Skeletal muscle tissue (tissue), 4 donors: ENCODE measurements around the gene ARRDC1. TPM values are rescaled to one million over a fixed set of nuclear protein-coding genes. Genes with fewer than 3 reads are reported as not detected.
A peak's percentile ranks its signal among the peaks of the same experiment; 100 is the strongest.
"Not testable (repeated sequence)": the region's sequence is repeated elsewhere in the genome, so short reads cannot be mapped to it uniquely, and the experiment has no call there.

Experiments used
- H3K27ac ChIP-seq: one replicate; pipeline ENCODE4 v1.7.0; 2013; ENCODE audit warnings: mild to moderate bottlenecking, low read depth, low read length, inconsistent platforms
- H3K27me3 ChIP-seq, 3 donors: one replicate each; pipeline ENCODE4 v1.7.0; 2013; ENCODE audit warnings: low read length in 3 of 3; ENCODE audit not compliant: control insufficient read depth in 3 of 3, insufficient read depth in 3 of 3
- H3K36me3 ChIP-seq, 3 donors: one replicate each; pipeline ENCODE4 v1.7.0; 2013; ENCODE audit warnings: low read length in 3 of 3; ENCODE audit not compliant: control insufficient read depth in 3 of 3, insufficient read depth in 3 of 3
- H3K4me1 ChIP-seq, 3 donors: one replicate each; pipeline ENCODE4 v1.7.0; 2013; ENCODE audit warnings: low read length in 3 of 3, mild to moderate bottlenecking in 3 of 3; ENCODE audit not compliant: control insufficient read depth in 3 of 3, insufficient read depth in 3 of 3
- H3K4me3 ChIP-seq, 3 donors: one replicate each; pipeline ENCODE4 v1.7.0; 2013; ENCODE audit warnings: low read length in 3 of 3
- H3K9ac ChIP-seq, 3 donors: one replicate each; pipeline ENCODE4 v1.7.0; 2013; ENCODE audit warnings: low read length in 3 of 3, mild to moderate bottlenecking in 3 of 3, moderate library complexity in 2 of 3, low read depth in 1 of 3
- H3K9me3 ChIP-seq, 3 donors: one replicate each; pipeline ENCODE4 v1.7.0; 2013; ENCODE audit warnings: low read length in 3 of 3; ENCODE audit not compliant: control insufficient read depth in 3 of 3
- total RNA-seq: library from RNA; depleted of rRNA; stranded (reverse); fragments of >200 nt; gene quantifications from one replicate; pipeline ENCODE4 v1.2.3, GENCODE V29; 2014
- donor health status: Osteomylitis.

Gene ARRDC1
- total RNA-seq, 1 donor from 2014 or later = 14.6 TPM

GRCh38 chr9:137620048-137620405 lies 14.5 kb downstream of the ARRDC1 start:
- Histone ChIP-seq H3K9me3 (no peaks in the 10 kb centered on the region), H3K4me1 (peaks cover 33 to 46% (median 35%) of the 10 kb centered on the region in 3 donors), H3K36me3 (peaks cover 10 to 14% (median 11%) of the 10 kb centered on the region in 3 donors), H3K27me3 (no peaks in the 10 kb centered on the region), H3K27ac (no peak overlapping the region), H3K4me3 (peak overlapping the region; percentile 73 to 91 (median 88)), H3K9ac (peak overlapping the region; percentile 90)

DNA sequence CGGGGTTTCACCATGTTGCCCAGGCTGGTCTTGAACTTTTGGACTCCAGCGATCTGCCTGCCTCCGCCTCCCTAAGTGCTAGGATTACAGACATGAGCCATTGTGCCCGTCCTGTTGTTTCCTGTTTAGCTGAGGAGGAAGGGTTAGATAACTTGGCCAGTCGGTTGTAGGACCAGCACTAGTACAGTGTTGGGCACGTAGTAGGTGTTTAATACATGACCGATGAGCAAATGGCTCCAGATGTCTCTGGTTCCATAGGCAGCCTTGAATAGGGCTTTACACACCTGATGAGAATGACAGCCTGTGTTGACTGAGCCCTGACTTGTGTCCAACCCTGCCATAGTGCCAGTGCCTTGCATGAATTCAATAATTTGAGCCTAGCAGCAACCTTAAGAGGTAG lies 15.1 kb downstream of the ARRDC1 start:
- peaks cover 33 to 46% (median 35%) of the 10 kb centered on the region in 3 donors for H3K4me1 ChIP-seq
- peak overlapping the region in 2 of 3 donors; percentile 14 to 15 for H3K4me3 ChIP-seq
- H3K27ac ChIP-seq = no peak overlapping the region
- no peaks in the 10 kb centered on the region for H3K27me3 ChIP-seq
- H3K9ac ChIP-seq = peak overlapping the region; percentile 27 to 90 (median 51)
- H3K9me3 ChIP-seq = no peaks in the 10 kb centered on the region
- H3K36me3 ChIP-seq = peaks cover 6 to 9% (median 7%) of the 10 kb centered on the region in 3 donors

- Histone ChIP-seq H3K27me3 (no peaks in the 10 kb centered on the region), H3K4me1 (peaks cover 33 to 46% (median 35%) of the 10 kb centered on the region in 3 donors), H3K9me3 (no peaks in the 10 kb centered on the region), H3K9ac (no peak overlapping the region), H3K36me3 (peaks cover 4 to 6% (median 4%) of the 10 kb centered on the region in 3 donors), H3K27ac (no peak overlapping the region), H3K4me3 (no peak overlapping the region)
Observed at GRCh38 chr9:137621131-137621757, 15.8 kb downstream of the ARRDC1 start.

- not testable (repeated sequence) for H3K4me3 ChIP-seq, H3K27ac ChIP-seq, H3K27me3 ChIP-seq, H3K9ac ChIP-seq, H3K36me3 ChIP-seq, H3K9me3 ChIP-seq
- H3K4me1 ChIP-seq = peaks cover 29 to 39% (median 33%) of the 10 kb centered on the region in 3 donors
Observed at GRCh38 chr9:137622211-137622610, 16.7 kb downstream of the ARRDC1 start.

GRCh38 chr9:137626464-137626863 lies 21.0 kb downstream of the ARRDC1 start:
- Histone ChIP-seq H3K27ac (no peak overlapping the region), H3K4me3 (no peak overlapping the region), H3K36me3 (no peaks in the 10 kb centered on the region), H3K27me3 (no peaks in the 10 kb centered on the region), H3K9ac (no peak overlapping the region), H3K4me1 (peaks cover 10 to 24% (median 17%) of the 10 kb centered on the region in 3 donors), H3K9me3 (no peaks in the 10 kb centered on the region)

DNA sequence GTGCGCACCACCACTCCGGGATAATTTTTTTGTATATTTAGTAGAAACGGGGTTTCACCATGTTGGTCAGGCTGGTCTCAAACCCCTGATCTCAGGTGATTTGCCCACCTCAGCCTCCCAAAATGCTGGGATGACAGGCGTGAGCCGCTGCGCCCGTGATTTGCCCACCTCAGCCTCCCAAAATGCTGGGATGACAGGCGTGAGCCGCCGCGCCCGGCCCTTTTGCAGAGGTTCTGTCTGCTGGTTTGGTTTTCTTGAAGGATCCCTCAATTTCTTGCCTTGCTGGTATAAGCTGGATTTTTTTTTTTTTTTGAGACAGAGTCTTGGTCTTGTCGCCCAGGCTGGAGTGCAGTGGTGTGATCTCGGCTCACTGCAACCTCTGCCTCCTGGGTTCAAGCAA lies 21.9 kb downstream of the ARRDC1 start:
- not testable (repeated sequence) for H3K27ac ChIP-seq, H3K4me3 ChIP-seq, H3K9me3 ChIP-seq, H3K9ac ChIP-seq, H3K36me3 ChIP-seq, H3K27me3 ChIP-seq
- peaks cover 14 to 24% (median 17%) of the 10 kb centered on the region in 3 donors for H3K4me1 ChIP-seq

DNA sequence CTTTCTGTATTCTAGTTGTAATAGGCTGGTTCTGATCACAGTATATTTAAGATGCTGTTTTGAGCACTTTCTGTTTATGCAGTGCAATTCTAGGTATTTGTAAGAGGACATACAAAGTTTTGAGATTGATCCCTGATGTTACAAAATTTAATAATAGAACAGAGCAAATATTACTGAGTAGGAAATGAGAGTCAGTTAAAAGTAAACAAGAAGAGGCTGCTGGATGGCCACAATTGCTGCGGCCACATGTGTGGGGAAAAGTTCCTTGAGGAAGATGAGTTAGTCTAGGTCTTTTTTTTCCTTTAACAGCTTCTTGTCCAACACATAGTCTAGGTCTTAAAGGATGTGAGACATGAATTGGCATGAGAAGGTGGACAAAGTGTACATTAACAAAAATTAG lies 24.6 kb downstream of the ARRDC1 start:
- H3K27ac ChIP-seq = no peak overlapping the region
- peaks cover 20 to 28% (median 23%) of the 10 kb centered on the region in 3 donors for H3K4me1 ChIP-seq
- no peaks in the 10 kb centered on the region for H3K9me3 ChIP-seq
- H3K27me3 ChIP-seq = no peaks in the 10 kb centered on the region
- no peak overlapping the region for H3K9ac ChIP-seq
- H3K36me3 ChIP-seq = no peaks in the 10 kb centered on the region
- no peak overlapping the region for H3K4me3 ChIP-seq

- peaks cover 20 to 28% (median 23%) of the 10 kb centered on the region in 3 donors for H3K4me1 ChIP-seq
Observed at GRCh38 chr9:137630679-137631078, 25.2 kb downstream of the ARRDC1 start.

DNA sequence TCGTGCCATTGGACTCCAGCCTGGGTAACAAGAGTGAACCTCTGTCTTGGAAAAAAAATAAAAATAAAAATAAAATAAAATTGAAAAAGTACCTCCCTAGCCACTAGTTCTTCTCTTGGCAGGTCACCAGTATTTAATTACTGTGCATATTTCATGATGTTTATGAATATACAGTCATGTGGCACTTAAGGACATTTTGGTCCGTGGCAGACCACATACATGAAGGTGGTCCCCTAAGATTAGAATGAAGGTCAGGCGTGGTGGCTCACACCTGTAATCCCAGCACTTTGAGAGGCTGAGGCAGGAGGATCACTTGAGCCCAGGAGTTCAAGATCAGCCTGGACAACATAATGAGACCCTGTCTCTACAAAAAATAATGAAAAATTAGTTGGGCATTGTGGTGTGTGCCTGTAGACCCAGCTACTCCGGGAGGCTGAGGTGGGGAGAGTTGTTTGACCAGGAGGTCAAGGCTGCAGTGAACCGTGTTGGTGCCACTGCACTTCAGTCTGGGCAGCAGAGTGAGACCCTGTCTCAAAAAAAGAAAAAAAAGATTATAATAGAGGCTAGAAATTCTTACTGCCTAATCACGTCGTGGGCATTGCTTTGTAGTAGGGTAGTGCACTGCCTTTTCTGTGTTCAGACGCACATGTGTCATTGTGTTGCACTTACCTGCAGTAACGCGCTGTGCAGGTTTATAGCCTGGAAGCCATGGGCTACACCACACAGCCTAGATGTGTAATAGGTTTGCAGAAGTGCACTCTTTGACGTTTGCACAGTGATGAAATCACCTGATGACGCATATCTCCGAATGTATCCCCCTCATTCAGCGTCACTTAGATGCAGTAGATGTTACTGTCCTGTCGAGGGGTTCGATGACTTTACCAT lies 26.1 kb downstream of the ARRDC1 start:
- Histone ChIP-seq H3K36me3 (no peaks in the 10 kb centered on the region), H3K27ac (no peak overlapping the region), H3K9ac (no peak overlapping the region), H3K27me3 (no peaks in the 10 kb centered on the region), H3K4me3 (no peak overlapping the region), H3K9me3 (no peaks in the 10 kb centered on the region), H3K4me1 (peaks cover 20 to 28% (median 23%) of the 10 kb centered on the region in 3 donors)

More at GRCh38 chr9:137630679-137631078, 25.2 kb downstream of the ARRDC1 start:
- H3K4me3 ChIP-seq = no peak overlapping the region
- H3K9ac ChIP-seq = no peak overlapping the region
- no peak overlapping the region for H3K27ac ChIP-seq
- H3K9me3 ChIP-seq = no peaks in the 10 kb centered on the region
- no peaks in the 10 kb centered on the region for H3K27me3 ChIP-seq
- H3K36me3 ChIP-seq = no peaks in the 10 kb centered on the region
